ENCODE measurements around the gene TOPBP1.

DNA sequence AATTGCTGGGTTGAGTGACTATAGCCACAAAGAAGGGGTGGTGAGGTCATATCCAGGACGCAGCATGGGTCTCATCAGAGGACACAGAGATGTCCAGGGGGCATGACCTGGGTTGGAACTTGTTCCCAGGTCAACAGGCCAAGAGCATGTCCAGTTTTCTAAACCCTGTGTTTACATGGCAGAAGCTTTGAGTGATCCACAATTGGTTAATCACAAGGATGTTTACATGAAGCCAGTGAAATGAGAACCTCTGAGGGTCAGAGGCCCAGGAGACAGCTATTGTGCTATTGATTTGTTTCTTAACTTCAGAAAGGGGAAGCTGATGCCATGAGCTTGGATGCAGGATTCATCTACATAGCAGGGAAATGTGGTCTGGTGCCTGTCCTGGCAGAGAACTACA is 42.2 kb upstream of the TOPBP1 start:
- TF ChIP-seq POLR2AphosphoS5 (IDR thresholded peaks at IDR 0.05; ENCODE audit: low read depth, low read length) (no peak), POLR2A (IDR thresholded peaks at IDR 0.05; ENCODE audit: low read depth, low read length) (no peak)
